Transverse colon (tissue), 4 donors: ENCODE measurements around the gene COX5A. TPM values are rescaled to one million over a fixed set of nuclear protein-coding genes. Genes with fewer than 3 reads are reported as not detected.

Experiments used
- DNase-seq: peaks from one replicate; pipeline ENCODE4 v3.0.0-alpha.2; 2019
- H3K27ac ChIP-seq, 4 donors: fragments of 200-600 bp; sonication (generic); 2 replicates each; pipeline ENCODE4 v1.5.1; 2016 to 2018; ENCODE audit warnings: inconsistent platforms in 4 of 4
- H3K27me3 ChIP-seq: fragments of 200-600 bp; sonication (generic); 2 replicates; pipeline ENCODE4 v1.5.1; 2017; ENCODE audit warnings: inconsistent platforms
- H3K36me3 ChIP-seq, 4 donors: fragments of 200-600 bp; sonication (generic); 2 replicates each; pipeline ENCODE4 v1.5.1; 2017 to 2019; ENCODE audit warnings: inconsistent platforms in 4 of 4
- H3K4me1 ChIP-seq, 4 donors: fragments of 200-600 bp; sonication (generic); 2 replicates each; pipeline ENCODE4 v1.5.1; 2017 to 2020; ENCODE audit warnings: inconsistent platforms in 4 of 4
- H3K4me3 ChIP-seq, 4 donors: fragments of 200-600 bp; sonication (generic); 1 replicate in 1 of 4; 2 replicates in 3 of 4; pipeline versions ENCODE4 v1.5.1 to v1.6.1; 2017 to 2019; ENCODE audit warnings: inconsistent platforms in 4 of 4
- H3K9me3 ChIP-seq, 2 donors: fragments of 200-600 bp; sonication (generic); 2 replicates each; pipeline ENCODE4 v1.5.1; 2017 to 2019; ENCODE audit warnings: inconsistent platforms in 2 of 2
- EP300 ChIP-seq: sonication (generic); formaldehyde crosslinking; IDR thresholded peaks from one replicate; pipeline ENCODE4 v1.6.1; 2017; ENCODE audit warnings: antibody characterized with exemption, low read depth
- POLR2A ChIP-seq: fragments of 450-650 bp; IDR thresholded peaks from one replicate; pipeline ENCODE4 v1.6.1; 2016; ENCODE audit warnings: antibody characterized with exemption, mild to moderate bottlenecking, moderate library complexity
- POLR2AphosphoS5 ChIP-seq, 3 donors: sonication (generic); formaldehyde crosslinking; IDR thresholded peaks; one replicate each; pipeline ENCODE4 v1.6.1; 2016; ENCODE audit warnings: antibody characterized with exemption in 3 of 3
- WGBS, 2 donors: methylation state at CpG; one replicate each; pipeline ENCODE4 v1.1.5; 2018; ENCODE audit warnings: low coverage in 1 of 2; 5-methylcytosine and 5-hydroxymethylcytosine counted together
- in situ Hi-C, 4 donors: fragments of 200-750 bp; cut with MboI; loops; one replicate each; pipeline versions ENCODE4 v1.15.0 to v1.15.1; 2017; ENCODE audit warnings: low sequenced_read_pairs in 3 of 4, low pct_ligation_motif_present in 1 of 4, low pct_unique_long_range_greater_than_20kb in 1 of 4
- intact Hi-C: fragments of 100-400 bp; cut with DNase I; formaldehyde crosslinking; loops from one replicate; pipeline ENCODE4 v1.15.1; 2023; ENCODE audit warnings: low total_unique reads
- total RNA-seq, 4 donors: library from RNA; depleted of rRNA; stranded (reverse); fragments of >200 nt; gene quantifications; one replicate each; pipeline ENCODE4 v1.1.0, GENCODE V29; 2016
- TF ChIP-seq, protein P1 (sequence below), 5 experiments: fragments of 200-600 bp in 3 of 5; fragments of 450-650 bp in 2 of 5; sonication (generic) in 3 of 5; IDR thresholded peaks; 1 replicate in 2 of 5; 2 replicates in 3 of 5; pipeline ENCODE4 v1.5.1; 2016 to 2017; ENCODE audit warnings: antibody characterized with exemption in 5 of 5, inconsistent platforms in 3 of 5, mild to moderate bottlenecking in 2 of 5, moderate library complexity in 1 of 5

Gene COX5A
- total RNA-seq, 4 donors from 2014 or later, result 135 to 437 (median 219) TPM

DNA sequence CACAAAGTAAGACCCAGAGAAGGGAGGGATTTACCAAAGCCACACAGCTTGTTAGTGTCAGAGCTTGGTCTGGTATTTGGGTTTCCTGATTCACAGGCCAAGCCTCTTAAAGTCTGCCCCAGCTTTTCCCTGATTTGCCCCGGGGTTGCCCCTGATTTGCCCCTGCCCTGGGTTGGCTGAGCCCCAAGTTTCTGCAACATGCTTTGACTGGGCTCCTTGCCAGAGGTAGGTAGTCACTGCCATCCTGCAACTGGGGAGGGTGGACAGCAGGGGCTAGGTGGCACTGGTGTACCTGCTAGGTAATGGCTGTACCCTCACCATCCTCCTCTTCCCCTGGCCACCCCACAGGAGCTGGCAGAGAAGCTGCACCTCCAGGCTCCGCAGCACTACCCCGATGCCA lies 45.6 kb downstream of the COX5A start:
- no peaks in the 10 kb centered on the region for H3K9me3 ChIP-seq
- DNase-seq, result peak; percentile 54
- peaks cover 3 to 42% (median 32%) of the 10 kb centered on the region in 4 donors for H3K4me1 ChIP-seq
- H3K36me3 ChIP-seq, result no peaks in the 10 kb centered on the region
- WGBS, 2 donors, result 20 to 87% methylated on average over 1 to 3 of the region's 3 CpGs
- peak overlapping the region; percentile 82 to 89 (median 84) for H3K27ac ChIP-seq
- no peaks in the 10 kb centered on the region for H3K27me3 ChIP-seq
- no peak overlapping the region for H3K4me3 ChIP-seq
- TF ChIP-seq EP300, result no peak
- no peak for TF ChIP-seq POLR2AphosphoS5 (IDR thresholded peaks at IDR 0.05)
- TF ChIP-seq POLR2A, result no peak
- TF ChIP-seq, protein P1, sequence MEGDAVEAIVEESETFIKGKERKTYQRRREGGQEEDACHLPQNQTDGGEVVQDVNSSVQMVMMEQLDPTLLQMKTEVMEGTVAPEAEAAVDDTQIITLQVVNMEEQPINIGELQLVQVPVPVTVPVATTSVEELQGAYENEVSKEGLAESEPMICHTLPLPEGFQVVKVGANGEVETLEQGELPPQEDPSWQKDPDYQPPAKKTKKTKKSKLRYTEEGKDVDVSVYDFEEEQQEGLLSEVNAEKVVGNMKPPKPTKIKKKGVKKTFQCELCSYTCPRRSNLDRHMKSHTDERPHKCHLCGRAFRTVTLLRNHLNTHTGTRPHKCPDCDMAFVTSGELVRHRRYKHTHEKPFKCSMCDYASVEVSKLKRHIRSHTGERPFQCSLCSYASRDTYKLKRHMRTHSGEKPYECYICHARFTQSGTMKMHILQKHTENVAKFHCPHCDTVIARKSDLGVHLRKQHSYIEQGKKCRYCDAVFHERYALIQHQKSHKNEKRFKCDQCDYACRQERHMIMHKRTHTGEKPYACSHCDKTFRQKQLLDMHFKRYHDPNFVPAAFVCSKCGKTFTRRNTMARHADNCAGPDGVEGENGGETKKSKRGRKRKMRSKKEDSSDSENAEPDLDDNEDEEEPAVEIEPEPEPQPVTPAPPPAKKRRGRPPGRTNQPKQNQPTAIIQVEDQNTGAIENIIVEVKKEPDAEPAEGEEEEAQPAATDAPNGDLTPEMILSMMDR (IDR thresholded peaks at IDR 0.05), result no peak
- intact Hi-C loops (no loop called here), in situ Hi-C loops (no loop called here)

DNA sequence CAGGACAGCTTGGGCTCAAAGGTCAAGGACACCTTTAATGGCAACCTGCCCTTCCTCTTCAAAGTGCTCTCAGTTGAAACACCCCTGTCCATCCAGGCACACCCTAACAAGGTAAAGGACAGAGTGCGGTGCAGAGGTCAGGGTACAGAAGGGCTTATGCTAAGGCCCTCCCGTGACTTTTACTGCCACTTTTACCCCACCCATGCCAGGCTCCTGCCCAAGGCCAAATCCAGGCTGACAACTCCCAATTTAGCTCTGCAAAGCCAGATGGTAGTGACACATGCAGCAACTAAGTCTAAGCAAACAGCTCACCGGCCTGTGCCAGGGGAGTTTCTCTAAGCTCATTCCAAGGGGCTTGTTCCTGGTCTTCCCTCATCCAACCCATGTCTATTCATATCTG lies 46.4 kb downstream of the COX5A start:
- Histone ChIP-seq H3K27ac (peak overlapping the region; percentile 82 to 89 (median 84)), H3K4me1 (peaks cover 3 to 42% (median 32%) of the 10 kb centered on the region in 4 donors), H3K9me3 (no peaks in the 10 kb centered on the region), H3K27me3 (no peaks in the 10 kb centered on the region), H3K36me3 (no peaks in the 10 kb centered on the region), H3K4me3 (no peak overlapping the region)
- 80% methylated on average over 1 to 3 of the region's 3 CpGs for WGBS, 2 donors
- DNase-seq, result peak; percentile 85
- intact Hi-C loops, result no loop called here
- TF ChIP-seq, protein P1 (IDR thresholded peaks at IDR 0.05), result no peak
- TF ChIP-seq EP300 (peak; percentile 66), POLR2A (peak; percentile 8), POLR2AphosphoS5 (IDR thresholded peaks at IDR 0.05) (peak; percentile 21 to 77 (median 72))
- in situ Hi-C loops, result no loop called here

DNA sequence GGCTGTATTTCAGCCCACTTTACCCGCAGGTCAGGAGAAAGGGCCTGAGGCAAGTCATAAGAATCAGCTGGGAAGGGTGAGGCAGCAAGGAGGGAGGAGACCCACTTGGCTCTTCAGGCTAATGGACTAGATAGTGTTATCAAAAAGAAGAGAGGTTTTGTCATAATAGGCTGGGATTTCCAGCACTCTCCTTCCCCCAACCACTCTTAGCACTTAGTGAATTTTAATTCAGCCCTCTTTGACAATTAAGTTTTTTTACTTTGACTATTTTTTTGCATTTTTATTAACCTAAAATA lies 47.3 kb downstream of the COX5A start:
- intact Hi-C loops, result no loop called here
- H3K9me3 ChIP-seq, result no peaks in the 10 kb centered on the region
- TF ChIP-seq, protein P1 (IDR thresholded peaks at IDR 0.05), result no peak
- peak overlapping the region; percentile 82 to 89 (median 84) for H3K27ac ChIP-seq
- WGBS, 2 donors, result 15% methylated on average over 1 of the region's 1 CpG; no CpG with 5 or more reads in 1 of the 2 donors
- peak overlapping the region; percentile 56 to 98 (median 76) for H3K4me3 ChIP-seq
- H3K36me3 ChIP-seq, result no peaks in the 10 kb centered on the region
- no peak for DNase-seq
- peaks cover 3 to 49% (median 32%) of the 10 kb centered on the region in 4 donors for H3K4me1 ChIP-seq
- in situ Hi-C loops, result no loop called here
- H3K27me3 ChIP-seq, result no peaks in the 10 kb centered on the region

DNA sequence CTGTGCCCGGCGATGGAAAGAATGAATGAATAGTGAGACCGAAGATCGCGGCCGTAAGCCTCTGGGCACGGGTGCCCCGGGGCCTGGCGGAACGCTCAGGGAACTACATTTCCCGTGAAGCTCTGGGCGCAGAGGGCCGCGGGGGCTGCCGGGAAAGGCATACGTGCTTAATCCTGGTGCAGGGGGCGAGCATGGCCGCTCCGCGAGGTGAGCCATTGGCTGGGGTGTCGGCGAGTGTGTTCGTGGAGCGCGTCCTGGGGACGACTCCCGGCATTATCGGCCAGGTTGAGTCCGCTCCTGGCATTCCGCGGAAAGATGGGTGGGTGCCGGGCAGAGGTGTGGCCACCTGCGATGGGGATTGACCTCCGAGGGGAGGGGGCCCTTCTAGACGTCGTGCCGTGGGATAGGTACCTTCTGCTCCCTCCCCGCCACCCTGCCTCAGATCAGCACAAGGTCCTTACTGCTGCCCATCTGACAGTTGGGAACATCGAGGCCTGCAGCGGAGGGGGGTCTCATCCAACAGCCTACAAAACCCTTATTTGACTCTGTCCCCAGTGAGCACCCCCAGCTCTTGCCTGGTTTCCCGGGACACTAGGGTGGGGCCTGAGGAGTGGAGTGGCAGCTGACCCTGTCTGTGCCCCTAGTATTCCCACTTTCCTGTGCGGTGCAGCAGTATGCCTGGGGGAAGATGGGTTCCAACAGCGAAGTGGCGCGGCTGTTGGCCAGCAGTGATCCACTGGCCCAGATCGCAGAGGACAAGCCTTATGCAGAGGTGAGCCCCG lies 47.8 kb downstream of the COX5A start, which contains the start of gene MPI:
TSS of gene MPI (plus strand) at position 160 of the 782 bp plus-strand sequence. CDS start at position 192, 32 bp downstream.
- in situ Hi-C loops, result no loop called here
- Histone ChIP-seq H3K27me3 (no peaks in the 10 kb centered on the region), H3K9me3 (no peaks in the 10 kb centered on the region), H3K4me1 (peaks cover 3 to 52% (median 32%) of the 10 kb centered on the region in 4 donors), H3K27ac (peak within 1 kb of the TSS; percentile 82 to 89 (median 84)), H3K36me3 (no peaks in the 10 kb centered on the region), H3K4me3 (peak within 1 kb of the TSS; percentile 56 to 98 (median 76))
- WGBS, 2 donors, result 4% methylated on average over 34 of the region's 47 CpGs; no CpG with 5 or more reads in 1 of the 2 donors
- intact Hi-C loops, result no loop called here
- peak; percentile 72 for TF ChIP-seq POLR2A
- TF ChIP-seq POLR2AphosphoS5 (IDR thresholded peaks at IDR 0.05), result peak; percentile 73 to 84 (median 81)
- TF ChIP-seq, protein P1 (IDR thresholded peaks at IDR 0.05), result peak; percentile 13 to 64 (median 29)
- TF ChIP-seq EP300, result no peak
- DNase-seq, result peak; percentile 90
